Activated naive CD8-positive, alpha-beta T cell treated with anti-CD3 and anti-CD28 coated beads, Interleukin-2, amount 10 ng/mL, durations not matched to agents 7 days and 5 days (primary cell): ENCODE data around the gene SDK2. TPM values are rescaled to one million over a fixed set of nuclear protein-coding genes. Genes with fewer than 3 reads are reported as not detected.
A peak's percentile ranks its signal among the peaks of the same experiment; 100 is the strongest.

Source experiments
- ATAC-seq: fragments of 150-1000 bp; cut with Tn5 transposase; one replicate; pipeline ENCODE4 v1.10.0; 2021; ENCODE audit warnings: low read depth, moderate library complexity
- POLR2A ChIA-PET: fragments of 350-600 bp; sonication (Branson Sonifier 250); formaldehyde crosslinking; loops from one replicate; lab custom pipeline; 2021; ENCODE audit warnings: antibody characterized with exemption; lab: Charles Lee
- DNase-seq: peaks from one replicate; pipeline ENCODE4 v3.0.0; 2021
- H3K27ac Mint-ChIP-seq: one replicate; pipeline ENCODE4 v1.8.0; 2022; ENCODE audit warnings: mild to moderate bottlenecking, mixed read lengths
- H3K27me3 Mint-ChIP-seq: one replicate; pipeline ENCODE4 v1.8.0; 2022; ENCODE audit warnings: mild to moderate bottlenecking, moderate library complexity, mixed read lengths
- H3K36me3 Mint-ChIP-seq: one replicate; pipeline ENCODE4 v1.8.0; 2021; ENCODE audit warnings: mild to moderate bottlenecking, mixed read lengths
- H3K4me1 Mint-ChIP-seq: one replicate; pipeline ENCODE4 v1.8.0; 2021; ENCODE audit warnings: mixed read lengths
- H3K4me3 Mint-ChIP-seq: one replicate; pipeline ENCODE4 v1.8.0; 2022; ENCODE audit warnings: mild to moderate bottlenecking, moderate library complexity, mixed read lengths
- H3K9me3 Mint-ChIP-seq: one replicate; pipeline ENCODE4 v1.8.0; 2021; ENCODE audit warnings: mixed read lengths
- total RNA-seq, 2 experiments: library from RNA; stranded (reverse); gene quantifications; one replicate each; pipeline ENCODE4 v1.2.3, GENCODE V29; 2021

The SDK2 gene
- total RNA-seq, 2 experiments from 2014 or later = 29.3 to 31.1 TPM

DNA sequence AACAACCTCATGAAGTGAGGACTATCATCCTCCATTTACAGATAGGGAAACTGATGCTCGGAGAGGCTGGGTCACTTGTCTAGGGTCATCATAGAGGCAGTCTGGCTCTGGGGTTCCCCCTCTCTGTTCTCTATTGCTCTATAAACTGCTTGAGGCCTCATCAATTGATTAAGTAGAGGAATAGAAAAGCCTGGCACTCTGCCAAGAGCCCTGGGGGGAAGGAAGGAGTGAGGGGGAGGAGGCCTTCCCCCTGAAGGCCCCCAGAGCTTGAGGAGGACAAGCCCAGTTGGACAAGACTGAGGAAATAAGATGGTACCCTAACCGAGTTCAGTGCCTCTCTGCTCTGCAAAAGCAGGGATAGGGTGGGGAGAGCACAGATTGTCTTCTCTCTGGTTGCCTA is 21.0 kb downstream of the SDK2 start:
- no peak overlapping the region for H3K27ac Mint-ChIP-seq
- POLR2A ChIA-PET = no interaction called here
- H3K27me3 Mint-ChIP-seq = peaks cover 6% of the 10 kb centered on the region
- no peaks in the 10 kb centered on the region for H3K4me1 Mint-ChIP-seq
- peaks cover 3% of the 10 kb centered on the region for H3K9me3 Mint-ChIP-seq
- no peak overlapping the region for H3K4me3 Mint-ChIP-seq
- no peak for ATAC-seq
- no peak for DNase-seq
- peaks cover 15% of the 10 kb centered on the region for H3K36me3 Mint-ChIP-seq

GRCh38 chr17:73622381-73622780 is 21.9 kb downstream of the SDK2 start:
- DNase-seq (no peak), ATAC-seq (no peak)
- H3K4me3 Mint-ChIP-seq = no peak overlapping the region
- no peaks in the 10 kb centered on the region for H3K4me1 Mint-ChIP-seq
- H3K36me3 Mint-ChIP-seq = peaks cover 15% of the 10 kb centered on the region
- H3K27ac Mint-ChIP-seq = no peak overlapping the region
- peaks cover 3% of the 10 kb centered on the region for H3K9me3 Mint-ChIP-seq
- POLR2A ChIA-PET = no interaction called here
- H3K27me3 Mint-ChIP-seq = peaks cover 6% of the 10 kb centered on the region

- ATAC-seq = no peak
- Mint-ChIP-seq H3K9me3 (peaks cover 3% of the 10 kb centered on the region), H3K4me3 (no peak overlapping the region), H3K36me3 (peaks cover 15% of the 10 kb centered on the region), H3K4me1 (peaks cover 1% of the 10 kb centered on the region), H3K27ac (no peak overlapping the region), H3K27me3 (peaks cover 6% of the 10 kb centered on the region)
- DNase-seq = no peak
- POLR2A ChIA-PET = no interaction called here
Observed at GRCh38 chr17:73621685-73622084, 22.6 kb downstream of the SDK2 start.

DNA sequence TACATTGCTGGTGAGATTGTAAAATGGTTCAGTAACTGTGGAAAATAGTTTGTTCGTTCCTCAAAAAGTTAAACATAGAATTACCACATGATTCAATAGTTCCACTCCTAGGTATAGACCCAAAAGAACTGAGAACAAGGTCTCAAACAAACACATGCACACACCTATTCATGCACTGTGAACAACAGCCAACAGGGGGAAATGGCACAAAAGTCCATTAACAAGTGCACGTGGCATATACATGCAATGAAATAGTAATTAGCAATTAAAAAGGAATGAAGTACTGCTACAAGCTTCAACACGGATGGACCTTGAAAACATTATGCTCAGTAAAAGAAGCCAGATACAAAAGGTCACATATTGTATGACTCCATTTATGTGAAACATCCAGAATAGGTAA is 23.8 kb downstream of the SDK2 start:
- Mint-ChIP-seq H3K4me1 (peaks cover 1% of the 10 kb centered on the region), H3K36me3 (peaks cover 14% of the 10 kb centered on the region), H3K9me3 (peaks cover 3% of the 10 kb centered on the region), H3K27ac (no peak overlapping the region), H3K4me3 (no peak overlapping the region), H3K27me3 (peaks cover 6% of the 10 kb centered on the region)
- ATAC-seq (no peak), DNase-seq (no peak)
- POLR2A ChIA-PET = no interaction called here

GRCh38 chr17:73617501-73617900 is 26.7 kb downstream of the SDK2 start:
- POLR2A ChIA-PET = no interaction called here
- no peak overlapping the region for H3K27ac Mint-ChIP-seq
- H3K36me3 Mint-ChIP-seq = peaks cover 14% of the 10 kb centered on the region
- H3K4me3 Mint-ChIP-seq = no peak overlapping the region
- no peak for ATAC-seq
- H3K4me1 Mint-ChIP-seq = peaks cover 3% of the 10 kb centered on the region
- peaks cover 3% of the 10 kb centered on the region for H3K9me3 Mint-ChIP-seq
- no peak for DNase-seq
- H3K27me3 Mint-ChIP-seq = peaks cover 6% of the 10 kb centered on the region

DNA sequence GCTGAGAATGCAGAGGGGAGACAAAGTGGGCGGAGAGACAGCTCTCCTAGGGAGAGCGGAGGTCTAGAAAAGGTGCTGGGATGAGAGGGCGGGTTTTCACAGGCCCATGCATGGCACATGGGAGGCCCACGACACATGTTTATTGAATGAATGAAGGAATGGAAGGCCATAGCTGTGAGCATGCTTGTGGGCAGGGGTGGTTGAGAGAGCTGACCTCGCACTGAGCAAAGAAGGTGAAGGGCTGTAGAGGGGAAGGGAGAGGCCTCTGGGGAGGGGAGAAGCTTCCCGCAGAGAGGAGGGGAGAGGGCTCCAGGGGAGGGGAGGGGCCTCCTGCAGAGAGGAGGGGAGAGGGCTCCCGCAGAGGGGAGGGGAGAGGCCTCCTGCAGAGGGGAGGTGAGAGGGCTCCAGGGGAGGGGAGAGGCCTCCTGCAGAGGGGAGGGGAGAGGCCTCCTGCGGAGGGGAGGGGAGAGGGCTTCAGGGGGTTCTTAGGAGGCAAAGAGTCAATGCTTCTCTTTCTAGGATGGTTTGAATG is 27.3 kb downstream of the SDK2 start:
- Mint-ChIP-seq H3K36me3 (peaks cover 14% of the 10 kb centered on the region), H3K4me3 (no peak overlapping the region), H3K27me3 (peaks cover 6% of the 10 kb centered on the region), H3K27ac (no peak overlapping the region), H3K4me1 (peaks cover 3% of the 10 kb centered on the region), H3K9me3 (peaks cover 3% of the 10 kb centered on the region)
- DNase-seq = no peak
- POLR2A ChIA-PET = no interaction called here
- no peak for ATAC-seq

- no peak for ATAC-seq
- DNase-seq = no peak
- H3K4me1 Mint-ChIP-seq = peaks cover 3% of the 10 kb centered on the region
- no peak overlapping the region for H3K27ac Mint-ChIP-seq
- no peak overlapping the region for H3K4me3 Mint-ChIP-seq
- peaks cover 6% of the 10 kb centered on the region for H3K27me3 Mint-ChIP-seq
- peaks cover 3% of the 10 kb centered on the region for H3K9me3 Mint-ChIP-seq
- POLR2A ChIA-PET = no interaction called here
- peaks cover 14% of the 10 kb centered on the region for H3K36me3 Mint-ChIP-seq
Observed at GRCh38 chr17:73616120-73616872, 27.9 kb downstream of the SDK2 start.

- Mint-ChIP-seq H3K9me3 (peaks cover under 1% of the 10 kb centered on the region), H3K27ac (peak overlapping the region; percentile 14), H3K27me3 (no peaks in the 10 kb centered on the region), H3K36me3 (peaks cover 6% of the 10 kb centered on the region), H3K4me3 (no peak overlapping the region), H3K4me1 (peaks cover 3% of the 10 kb centered on the region)
- DNase-seq (no peak), ATAC-seq (no peak)
- POLR2A ChIA-PET = no interaction called here
Observed at GRCh38 chr17:73614256-73614655, 30.0 kb downstream of the SDK2 start.

GRCh38 chr17:73613271-73614233 is 30.7 kb downstream of the SDK2 start:
- Mint-ChIP-seq H3K27me3 (no peaks in the 10 kb centered on the region), H3K9me3 (no peaks in the 10 kb centered on the region), H3K4me3 (no peak overlapping the region), H3K36me3 (peaks cover 3% of the 10 kb centered on the region), H3K4me1 (peaks cover 3% of the 10 kb centered on the region), H3K27ac (peak overlapping the region; percentile 47)
- DNase-seq (no peak), ATAC-seq (no peak)
- POLR2A ChIA-PET = no interaction called here

DNA sequence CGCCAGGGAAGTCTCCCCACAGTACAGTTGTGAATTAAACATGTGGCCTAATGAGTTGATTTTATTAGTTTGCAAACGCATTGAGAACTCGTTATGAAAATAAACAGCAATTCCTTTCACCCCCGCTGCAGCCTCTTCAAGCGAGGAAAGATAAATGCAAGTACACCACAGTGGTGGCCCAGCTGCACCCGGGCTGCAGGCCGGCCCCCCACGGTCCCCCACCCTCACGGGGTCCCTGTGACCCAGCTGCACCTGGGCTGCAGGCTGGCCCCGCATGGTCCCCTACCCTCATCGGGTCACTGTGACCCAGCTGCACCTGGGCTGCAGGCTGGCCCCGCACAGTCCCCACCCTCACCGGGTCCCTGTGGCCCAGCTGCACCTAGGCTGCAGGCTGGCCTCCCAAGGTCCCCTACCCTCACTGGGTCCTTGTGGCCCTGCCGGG is 32.2 kb downstream of the SDK2 start:
- Mint-ChIP-seq H3K36me3 (peaks cover 2% of the 10 kb centered on the region), H3K4me3 (no peak overlapping the region), H3K9me3 (no peaks in the 10 kb centered on the region), H3K4me1 (peaks cover 3% of the 10 kb centered on the region), H3K27ac (no peak overlapping the region), H3K27me3 (no peaks in the 10 kb centered on the region)
- ATAC-seq (no peak), DNase-seq (no peak)
- POLR2A ChIA-PET = no interaction called here

DNA sequence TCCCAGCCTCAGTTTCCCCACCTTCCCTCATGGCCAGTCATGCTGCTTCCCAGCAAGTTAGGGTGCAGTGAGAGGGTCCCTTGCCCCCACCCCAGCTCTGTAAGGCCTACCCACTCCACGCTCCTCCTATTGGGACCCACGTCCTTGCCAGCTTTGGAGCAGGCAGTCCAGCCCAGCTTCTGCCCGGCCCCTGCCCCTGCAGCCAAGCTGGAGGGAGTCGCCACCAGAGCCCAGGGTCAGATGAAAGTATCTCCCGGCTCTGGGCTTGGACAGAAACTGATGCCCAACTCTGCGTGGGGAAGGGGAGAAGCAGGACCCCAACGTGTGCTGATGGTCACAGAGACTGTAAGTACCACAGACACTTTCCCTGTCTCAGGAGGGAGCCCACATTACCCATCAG is 32.6 kb downstream of the SDK2 start:
- no peak overlapping the region for H3K4me3 Mint-ChIP-seq
- H3K9me3 Mint-ChIP-seq = no peaks in the 10 kb centered on the region
- DNase-seq (no peak), ATAC-seq (no peak)
- POLR2A ChIA-PET = no interaction called here
- H3K27ac Mint-ChIP-seq = no peak overlapping the region
- no peaks in the 10 kb centered on the region for H3K27me3 Mint-ChIP-seq
- H3K36me3 Mint-ChIP-seq = no peaks in the 10 kb centered on the region
- peaks cover 2% of the 10 kb centered on the region for H3K4me1 Mint-ChIP-seq

- DNase-seq = no peak
- Mint-ChIP-seq H3K36me3 (no peaks in the 10 kb centered on the region), H3K4me1 (peaks cover 4% of the 10 kb centered on the region), H3K27ac (no peak overlapping the region), H3K9me3 (no peaks in the 10 kb centered on the region), H3K27me3 (no peaks in the 10 kb centered on the region), H3K4me3 (no peak overlapping the region)
- POLR2A ChIA-PET = interaction anchor here (0.6 kb wide), 1 partner anchor 658 kb away, joined by 3 read pairs; no protein-coding TSS in a partner anchor
- ATAC-seq = no peak
Observed at GRCh38 chr17:73610331-73610911, 33.8 kb downstream of the SDK2 start.

DNA sequence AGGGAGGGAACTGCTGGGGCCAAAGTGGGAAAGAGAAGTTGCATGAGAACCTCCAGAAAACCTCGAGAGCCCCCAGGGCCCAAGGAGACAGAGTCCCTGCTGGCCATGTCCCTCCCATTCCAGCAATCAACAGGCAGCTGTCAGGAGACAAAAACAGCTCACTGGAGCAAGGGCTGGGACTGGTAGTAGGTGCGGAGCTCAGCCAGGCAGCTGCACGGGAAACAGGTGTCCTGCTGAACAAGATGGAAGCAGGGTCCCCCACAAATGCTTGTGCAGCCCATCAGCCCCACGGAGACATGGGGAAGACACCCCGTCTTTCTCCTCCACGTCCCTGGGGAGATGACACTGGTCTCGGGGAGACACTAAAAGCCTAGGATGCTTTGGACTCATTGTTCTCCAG is 34.5 kb downstream of the SDK2 start:
- H3K27ac Mint-ChIP-seq = no peak overlapping the region
- no peaks in the 10 kb centered on the region for H3K27me3 Mint-ChIP-seq
- no peak overlapping the region for H3K4me3 Mint-ChIP-seq
- peaks cover 4% of the 10 kb centered on the region for H3K4me1 Mint-ChIP-seq
- peaks cover 3% of the 10 kb centered on the region for H3K36me3 Mint-ChIP-seq
- no peak for ATAC-seq
- no peaks in the 10 kb centered on the region for H3K9me3 Mint-ChIP-seq
- POLR2A ChIA-PET = no interaction called here
- no peak for DNase-seq
